ENCODE data around the gene ANK3.
"Not testable (repeated sequence)": the region's sequence is repeated elsewhere in the genome, so short reads cannot be mapped to it uniquely, and the experiment has no call there.

ANK3 gene

DNA sequence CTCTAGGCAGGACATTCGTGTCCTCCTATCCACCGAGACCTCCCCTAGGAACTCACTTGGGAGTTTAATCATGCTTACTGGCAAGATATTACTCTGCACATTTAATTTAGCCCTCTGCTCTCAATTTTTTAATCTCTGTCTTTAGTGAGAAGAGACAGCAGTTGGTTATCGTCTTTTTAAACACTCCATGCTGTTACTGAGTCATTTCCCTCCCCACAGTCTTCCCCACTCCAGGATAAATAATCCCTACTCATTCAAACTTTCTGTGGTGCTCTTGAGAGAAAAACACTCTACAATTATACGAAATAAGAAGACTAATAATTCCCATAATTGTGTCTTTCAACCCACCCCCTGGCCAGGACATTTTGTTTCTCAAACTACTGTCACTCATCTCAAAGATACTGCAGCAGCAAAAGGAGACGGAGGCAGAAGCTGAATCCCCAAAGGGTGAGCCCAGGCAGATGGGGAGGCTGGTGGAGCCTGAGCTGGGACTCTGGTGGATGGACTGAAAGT, 84.2 kb downstream of the ANK3 start:
- Mint-ChIP-seq H3K27ac (no peak overlapping the region), H3K4me3 (no peak overlapping the region), H3K36me3 (no peaks in the 10 kb centered on the region), H3K9me3 (no peaks in the 10 kb centered on the region), H3K27me3 (no peaks in the 10 kb centered on the region), H3K4me1 (no peaks in the 10 kb centered on the region)
- DNase-seq = no peak
- CTCF ChIA-PET = no interaction called here

- Mint-ChIP-seq H3K27me3 (no peaks in the 10 kb centered on the region), H3K4me3 (no peak overlapping the region), H3K27ac (no peak overlapping the region), H3K4me1 (no peaks in the 10 kb centered on the region), H3K36me3 (no peaks in the 10 kb centered on the region), H3K9me3 (no peaks in the 10 kb centered on the region)
- no peak for DNase-seq
- CTCF ChIA-PET = no interaction called here
Measured at GRCh38 chr10:60304829-60305379, 84.8 kb downstream of the ANK3 start.

- Mint-ChIP-seq H3K27me3 (no peaks in the 10 kb centered on the region), H3K27ac (no peak overlapping the region), H3K9me3 (no peaks in the 10 kb centered on the region), H3K4me1 (no peaks in the 10 kb centered on the region), H3K36me3 (no peaks in the 10 kb centered on the region), H3K4me3 (no peak overlapping the region)
- CTCF ChIA-PET = no interaction called here
- no peak for DNase-seq
Measured at GRCh38 chr10:60303778-60304177, 85.9 kb downstream of the ANK3 start.

- Mint-ChIP-seq H3K9me3 (no peaks in the 10 kb centered on the region), H3K4me1 (no peaks in the 10 kb centered on the region), H3K27ac (no peak overlapping the region), H3K27me3 (no peaks in the 10 kb centered on the region), H3K4me3 (no peak overlapping the region), H3K36me3 (no peaks in the 10 kb centered on the region)
- CTCF ChIA-PET = no interaction called here
- DNase-seq = no peak
Measured at GRCh38 chr10:60299961-60300883, 89.5 kb downstream of the ANK3 start.

GRCh38 chr10:60299390-60299778, 90.3 kb downstream of the ANK3 start:
- Mint-ChIP-seq H3K9me3 (no peaks in the 10 kb centered on the region), H3K27me3 (no peaks in the 10 kb centered on the region), H3K4me1 (no peaks in the 10 kb centered on the region), H3K36me3 (no peaks in the 10 kb centered on the region), H3K4me3 (no peak overlapping the region), H3K27ac (no peak overlapping the region)
- CTCF ChIA-PET = no interaction called here
- DNase-seq = no peak

- H3K27ac Mint-ChIP-seq = no peak overlapping the region
- H3K4me3 Mint-ChIP-seq = no peak overlapping the region
- no peaks in the 10 kb centered on the region for H3K36me3 Mint-ChIP-seq
- DNase-seq = no peak
- no peaks in the 10 kb centered on the region for H3K9me3 Mint-ChIP-seq
- no peaks in the 10 kb centered on the region for H3K27me3 Mint-ChIP-seq
- CTCF ChIA-PET = no interaction called here
- no peaks in the 10 kb centered on the region for H3K4me1 Mint-ChIP-seq
Measured at GRCh38 chr10:60298408-60299389, 91.0 kb downstream of the ANK3 start.

GRCh38 chr10:60296073-60296472, 93.6 kb downstream of the ANK3 start:
- Mint-ChIP-seq H3K27me3 (no peaks in the 10 kb centered on the region), H3K9me3 (no peaks in the 10 kb centered on the region), H3K4me1 (no peaks in the 10 kb centered on the region), H3K27ac (no peak overlapping the region), H3K36me3 (no peaks in the 10 kb centered on the region), H3K4me3 (no peak overlapping the region)
- CTCF ChIA-PET = no interaction called here
- no peak for DNase-seq

GRCh38 chr10:60295028-60295937, 94.4 kb downstream of the ANK3 start:
- H3K27me3 Mint-ChIP-seq = no peaks in the 10 kb centered on the region
- no peak overlapping the region for H3K4me3 Mint-ChIP-seq
- H3K36me3 Mint-ChIP-seq = no peaks in the 10 kb centered on the region
- H3K9me3 Mint-ChIP-seq = no peaks in the 10 kb centered on the region
- no peaks in the 10 kb centered on the region for H3K4me1 Mint-ChIP-seq
- CTCF ChIA-PET = no interaction called here
- DNase-seq = no peak
- no peak overlapping the region for H3K27ac Mint-ChIP-seq

GRCh38 chr10:60293581-60294175, 96.0 kb downstream of the ANK3 start:
- CTCF ChIA-PET = no interaction called here
- no peak for DNase-seq
- Mint-ChIP-seq H3K27me3 (no peaks in the 10 kb centered on the region), H3K4me1 (no peaks in the 10 kb centered on the region), H3K4me3 (no peak overlapping the region), H3K9me3 (no peaks in the 10 kb centered on the region), H3K36me3 (no peaks in the 10 kb centered on the region), H3K27ac (no peak overlapping the region)

DNA sequence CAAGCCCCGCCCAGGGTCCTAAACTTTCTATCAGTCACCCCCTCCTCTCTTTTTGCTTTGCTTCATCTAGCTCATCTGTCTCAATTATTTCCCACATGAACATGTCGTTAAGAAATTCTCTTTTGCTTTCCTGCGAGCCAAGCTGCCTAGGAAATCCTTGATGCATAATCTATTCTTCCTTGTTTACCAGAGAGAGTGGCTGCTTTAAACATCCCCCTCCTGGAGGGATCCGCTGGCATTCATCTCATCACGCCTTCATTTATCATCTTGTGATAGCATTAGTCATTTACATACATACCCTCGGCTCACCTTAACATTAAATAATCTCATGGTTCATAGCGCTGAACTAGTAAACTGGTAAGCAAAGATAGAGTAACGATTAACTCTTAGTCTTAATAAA, 96.7 kb downstream of the ANK3 start:
- Mint-ChIP-seq H3K27me3 (no peaks in the 10 kb centered on the region), H3K9me3 (no peaks in the 10 kb centered on the region), H3K4me3 (no peak overlapping the region), H3K4me1 (no peaks in the 10 kb centered on the region), H3K36me3 (no peaks in the 10 kb centered on the region), H3K27ac (no peak overlapping the region)
- DNase-seq = no peak
- CTCF ChIA-PET = no interaction called here

DNA sequence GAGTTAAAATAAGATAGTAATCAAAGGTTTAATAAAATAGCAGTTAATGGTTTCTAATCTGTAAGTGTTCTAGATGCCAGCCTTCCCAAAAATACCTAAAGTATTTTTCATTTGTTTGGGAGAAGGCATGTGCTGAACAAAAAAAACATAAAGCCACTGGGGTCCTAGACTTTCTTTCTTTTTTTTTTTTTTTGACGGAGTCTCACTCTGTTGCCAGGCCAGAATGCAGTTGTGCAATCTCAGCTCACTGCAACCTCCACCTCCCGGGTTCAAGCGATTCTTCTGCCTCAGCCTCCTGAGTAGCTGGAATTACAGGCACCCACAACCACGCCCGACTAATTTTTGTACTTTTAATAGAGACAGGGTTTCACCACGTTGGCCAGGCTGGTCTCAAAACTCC, 97.1 kb downstream of the ANK3 start:
- H3K27ac Mint-ChIP-seq, H3K4me1 Mint-ChIP-seq, CTCF ChIA-PET, DNase-seq, H3K36me3 Mint-ChIP-seq, H3K9me3 Mint-ChIP-seq, H3K4me3 Mint-ChIP-seq, H3K27me3 Mint-ChIP-seq: not testable (repeated sequence)

DNA sequence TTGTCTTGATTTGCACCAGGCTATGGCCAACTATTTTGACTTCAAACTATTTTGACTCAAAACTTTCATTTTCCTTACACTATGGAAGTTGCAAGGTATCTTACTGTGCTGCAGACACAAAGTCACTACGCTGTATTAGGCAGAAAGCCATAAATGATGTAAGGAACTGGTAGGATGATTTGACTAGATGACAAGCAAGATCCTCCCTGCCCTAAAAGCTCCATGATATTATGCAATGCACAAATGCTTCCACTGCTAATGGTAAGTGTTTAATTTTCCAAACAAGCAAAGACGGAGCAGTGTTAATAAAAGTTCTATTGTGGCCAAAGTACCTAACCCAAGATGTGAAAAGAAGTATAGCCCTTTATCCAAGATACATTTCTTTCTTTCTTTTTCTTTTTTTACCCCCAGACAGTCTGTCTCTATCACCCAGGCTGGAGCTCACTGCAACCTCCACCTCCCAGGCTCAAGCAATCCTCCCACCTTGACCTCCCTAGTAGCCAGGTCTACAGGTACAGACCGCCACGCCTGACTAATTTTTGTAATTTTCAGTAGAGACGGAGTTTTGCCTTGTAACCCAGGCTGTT, 98.2 kb downstream of the ANK3 start:
- Mint-ChIP-seq H3K36me3 (no peaks in the 10 kb centered on the region), H3K4me3 (no peak overlapping the region), H3K9me3 (no peaks in the 10 kb centered on the region), H3K27me3 (no peaks in the 10 kb centered on the region), H3K4me1 (no peaks in the 10 kb centered on the region), H3K27ac (no peak overlapping the region)
- no peak for DNase-seq
- CTCF ChIA-PET = no interaction called here

DNA sequence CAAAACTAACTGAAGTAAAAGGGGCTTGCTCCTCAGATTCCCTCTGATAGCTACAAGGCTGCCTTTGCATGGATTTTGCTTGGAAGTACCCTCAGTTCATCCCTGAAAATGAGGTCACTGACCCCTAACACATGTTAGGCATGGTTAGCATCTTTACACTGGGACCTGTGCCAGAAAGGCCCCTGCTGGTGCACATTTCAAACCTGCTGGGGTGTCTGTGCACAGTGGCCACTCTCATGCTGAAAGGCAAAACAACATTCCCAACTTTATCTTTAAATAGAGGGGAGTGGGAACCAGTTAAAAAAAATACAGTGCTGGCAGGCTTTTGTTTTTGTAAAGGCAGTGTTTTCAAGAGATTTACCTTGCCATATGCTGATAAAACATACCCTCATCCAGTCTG, 99.1 kb downstream of the ANK3 start:
- no peaks in the 10 kb centered on the region for H3K9me3 Mint-ChIP-seq
- H3K4me3 Mint-ChIP-seq = no peak overlapping the region
- CTCF ChIA-PET = no interaction called here
- H3K27ac Mint-ChIP-seq = no peak overlapping the region
- DNase-seq = no peak
- no peaks in the 10 kb centered on the region for H3K36me3 Mint-ChIP-seq
- no peaks in the 10 kb centered on the region for H3K27me3 Mint-ChIP-seq
- no peaks in the 10 kb centered on the region for H3K4me1 Mint-ChIP-seq

Data from activated naive CD4-positive, alpha-beta T cell treated with anti-CD3 and anti-CD28 coated beads, Interleukin-2, amount 10 ng/mL, durations not matched to agents 7 days and 5 days (primary cell).